IMR-90 (cell line): ENCODE data around the gene WSB1. TPM values are rescaled to one million over a fixed set of nuclear protein-coding genes. Genes with fewer than 3 reads are reported as not detected.

Experiments used
- ATAC-seq: fragments of 200-7000 bp; cut with Tn5 transposase; 2 replicates; pipeline ENCODE4 v1.9.1; 2020; ENCODE audit warnings: low read depth, mild to moderate bottlenecking, moderate library complexity
- BruUV-seq: library from RNA; stranded (reverse); fragments of 400-500 nt; replicated peaks from 2 replicates; lab custom pipeline; 2021; lab: Mats Ljungman, UMichigan
- CTCF ChIA-PET: fragments of 300-600 bp; formaldehyde crosslinking; extraction: SDS; loops from one replicate; lab custom pipeline; 2021; ENCODE audit warnings: antibody characterized with exemption; lab: Yijun Ruan, JAX
- POLR2A ChIA-PET: fragments of 300-600 bp; sonication (Branson Sonifier 250); formaldehyde crosslinking; loops from one replicate; lab custom pipeline; 2022; ENCODE audit warnings: antibody characterized with exemption; ENCODE audit not compliant: unreplicated experiment; lab: Charles Lee
- DNase-seq: peaks from one replicate; pipeline ENCODE4 v3.0.0; 2013
- H2AFZ ChIP-seq: replicated peaks from 2 replicates; pipeline ENCODE3; 2013; ENCODE audit warnings: low read length, mild to moderate bottlenecking; ENCODE audit not compliant: poor library complexity
- H2AK5ac ChIP-seq: 2 replicates; pipeline ENCODE4 v1.6.1; 2013; ENCODE audit warnings: low read depth, low read length, inconsistent platforms
- H2AK9ac ChIP-seq: replicated peaks from 2 replicates; pipeline ENCODE3; 2013; ENCODE audit warnings: mild to moderate bottlenecking, low read depth, low read length, moderate library complexity; ENCODE audit not compliant: poor library complexity
- H2BK120ac ChIP-seq: 2 replicates; pipeline ENCODE4 v1.6.1; 2013; ENCODE audit warnings: low read depth, low read length, inconsistent platforms
- H2BK15ac ChIP-seq: 3 replicates; pipeline ENCODE4 v1.6.1; 2013; ENCODE audit warnings: low read depth, low read length, inconsistent platforms
- H2BK20ac ChIP-seq: 2 replicates; pipeline ENCODE4 v1.6.1; 2013; ENCODE audit warnings: low read depth, mild to moderate bottlenecking, inconsistent platforms, low read length, moderate library complexity
- H2BK5ac ChIP-seq: 2 replicates; pipeline ENCODE4 v1.6.1; 2013; ENCODE audit warnings: mild to moderate bottlenecking, low read depth, low read length, inconsistent platforms; ENCODE audit not compliant: poor library complexity, severe bottlenecking
- H3K14ac ChIP-seq: replicated peaks from 2 replicates; pipeline ENCODE4 v1.6.1; 2013; ENCODE audit warnings: low read depth, low read length, inconsistent platforms
- H3K18ac ChIP-seq: 2 replicates; pipeline ENCODE4 v1.6.1; 2013; ENCODE audit warnings: low read depth, low read length, control low read depth
- H3K23ac ChIP-seq: 2 replicates; pipeline ENCODE4 v1.6.1; 2013; ENCODE audit warnings: low read depth, low read length, inconsistent platforms
- H3K27ac ChIP-seq: 2 replicates; pipeline ENCODE4 v1.5.1; 2013; ENCODE audit warnings: mild to moderate bottlenecking, control low read depth, low read length; ENCODE audit not compliant: insufficient read depth
- H3K27me3 ChIP-seq: 2 replicates; pipeline ENCODE4 v1.6.1; 2013; ENCODE audit warnings: low read length; ENCODE audit not compliant: control insufficient read depth, insufficient read depth
- H3K36me3 ChIP-seq: 2 replicates; pipeline ENCODE4 v1.6.1; 2013; ENCODE audit warnings: low read length, mixed read lengths; ENCODE audit not compliant: control insufficient read depth, insufficient read depth
- H3K4ac ChIP-seq: 2 replicates; pipeline ENCODE4 v1.6.1; 2013; ENCODE audit warnings: low read depth, low read length, inconsistent platforms
- H3K4me1 ChIP-seq: 2 replicates; pipeline ENCODE4 v1.6.1; 2013; ENCODE audit warnings: low read length, mixed read lengths; ENCODE audit not compliant: control insufficient read depth, insufficient read depth
- H3K4me2 ChIP-seq: 2 replicates; pipeline ENCODE4 v1.6.1; 2013; ENCODE audit warnings: low read depth, mild to moderate bottlenecking, control low read depth, low read length, moderate library complexity
- H3K4me3 ChIP-seq: 2 replicates; pipeline ENCODE4 v1.5.1; 2013; ENCODE audit warnings: low read depth, mild to moderate bottlenecking, control low read depth, low read length, moderate library complexity; ENCODE audit not compliant: insufficient read depth
- H3K56ac ChIP-seq: 2 replicates; pipeline ENCODE4 v1.6.1; 2013; ENCODE audit warnings: low read length, inconsistent platforms; ENCODE audit not compliant: insufficient read depth; ENCODE audit errors: extremely low read depth
- H3K79me1 ChIP-seq, 2 experiments: 2 replicates each; pipeline ENCODE4 v1.6.1; 2013; ENCODE audit warnings: low read length in 2 of 2, inconsistent platforms in 1 of 2, low read depth in 1 of 2
- H3K9ac ChIP-seq: 2 replicates; pipeline ENCODE4 v1.6.1; 2013; ENCODE audit warnings: low read depth, low read length, control low read depth
- H3K9me1 ChIP-seq: 2 replicates; pipeline ENCODE4 v1.6.1; 2013; ENCODE audit warnings: low read length, inconsistent platforms; ENCODE audit not compliant: insufficient read depth
- H3K9me3 ChIP-seq: 2 replicates; pipeline ENCODE4 v1.6.1; 2013; ENCODE audit warnings: low read length; ENCODE audit not compliant: control insufficient read depth, insufficient read depth
- H4K20me1 ChIP-seq: 2 replicates; pipeline ENCODE4 v1.6.1; 2013; ENCODE audit warnings: low read length, inconsistent platforms; ENCODE audit not compliant: insufficient read depth
- H4K5ac ChIP-seq: 2 replicates; pipeline ENCODE4 v1.6.1; 2013; ENCODE audit warnings: mild to moderate bottlenecking, low read depth, low read length, control low read depth
- H4K8ac ChIP-seq, 2 experiments: 2 replicates each; pipeline ENCODE4 v1.6.1; 2013; ENCODE audit warnings: low read depth in 2 of 2, low read length in 2 of 2, control low read depth in 1 of 2, inconsistent platforms in 1 of 2
- H4K91ac ChIP-seq: 2 replicates; pipeline ENCODE4 v1.6.1; 2013; ENCODE audit warnings: low read depth, low read length, inconsistent platforms; ENCODE audit not compliant: insufficient read depth
- BHLHE40 ChIP-seq: fragments of 150-350 bp; IDR thresholded peaks from 2 replicates; pipeline ENCODE4 v1.6.1; 2016; ENCODE audit warnings: mild to moderate bottlenecking, low read depth, low read length
- CEBPB ChIP-seq: IDR thresholded peaks from 2 replicates; pipeline ENCODE4 v1.6.1; 2012; ENCODE audit warnings: low read depth, low read length, improper control_type of control experiment
- CHD1 ChIP-seq: IDR thresholded peaks from 2 replicates; pipeline ENCODE4 v1.6.1; 2012; ENCODE audit warnings: low read depth, low read length, improper control_type of control experiment
- FOS ChIP-seq: fragments of 150-350 bp; IDR thresholded peaks from 2 replicates; pipeline ENCODE4 v1.6.1; 2016; ENCODE audit warnings: low read depth, low read length
- MAFK ChIP-seq: IDR thresholded peaks from 2 replicates; pipeline ENCODE4 v1.6.1; 2012; ENCODE audit warnings: low read depth, low read length, improper control_type of control experiment
- MAZ ChIP-seq: IDR thresholded peaks from 2 replicates; pipeline ENCODE4 v1.6.1; 2012; ENCODE audit warnings: low read depth, mild to moderate bottlenecking, low read length, improper control_type of control experiment, moderate library complexity, borderline replicate concordance
- MXI1 ChIP-seq: IDR thresholded peaks from 2 replicates; pipeline ENCODE4 v1.6.1; 2012; ENCODE audit warnings: low read depth, mild to moderate bottlenecking, low read length, moderate library complexity, borderline replicate concordance
- NFE2L2 ChIP-seq: fragments of 150-350 bp; IDR thresholded peaks from 2 replicates; pipeline ENCODE4 v1.6.1; 2016; ENCODE audit warnings: low read depth, mild to moderate bottlenecking, low read length
- POLR2A ChIP-seq: IDR thresholded peaks from 2 replicates; pipeline ENCODE4 v1.6.1; 2012; ENCODE audit warnings: mild to moderate bottlenecking, low read depth, low read length
- RAD21 ChIP-seq: IDR thresholded peaks from 2 replicates; pipeline ENCODE4 v1.6.1; 2012; ENCODE audit warnings: low read length, improper control_type of control experiment
- RCOR1 ChIP-seq: IDR thresholded peaks from 2 replicates; pipeline ENCODE4 v1.6.1; 2012; ENCODE audit warnings: mild to moderate bottlenecking, low read length, improper control_type of control experiment; ENCODE audit not compliant: insufficient replicate concordance
- RFX5 ChIP-seq: IDR thresholded peaks from 2 replicates; pipeline ENCODE4 v1.8.0; 2012; ENCODE audit warnings: low read depth, mild to moderate bottlenecking, low read length, moderate library complexity
- SMC3 ChIP-seq: fragments of 150-350 bp; IDR thresholded peaks from 2 replicates; pipeline ENCODE4 v1.6.1; 2016; ENCODE audit warnings: low read depth, mild to moderate bottlenecking, antibody characterized with exemption, low read length, moderate library complexity
- WGBS, 2 experiments: methylation state at CpG; one replicate each; pipeline versions ENCODE4 v1.1.5 to v1.1.7; 2013; ENCODE audit warnings: missing lambda C conversion rate in 2 of 2; ENCODE audit not compliant: insufficient read length in 1 of 2; ENCODE audit errors: extremely low coverage in 2 of 2; 5-methylcytosine and 5-hydroxymethylcytosine counted together
- dilution Hi-C: fragments of 300-500 bp; cut with HindIII; formaldehyde crosslinking; loops from one replicate; pipeline ENCODE4 v1.14.3; 2018; ENCODE audit warnings: low sequenced_read_pairs; ENCODE audit not compliant: unreplicated experiment
- in situ Hi-C: fragments of 300-500 bp; cut with MboI; formaldehyde crosslinking; loops from 3 replicates; pipeline ENCODE4 v1.14.3; 2019; ENCODE audit warnings: low sequenced_read_pairs, inconsistent platforms, mixed read lengths
- intact Hi-C: fragments of 100-400 bp; cut with micrococcal nuclease; formaldehyde crosslinking; loops from 2 replicates; pipeline ENCODE4 v1.10.0; 2022
- polyA plus RNA-seq, 3 experiments: library from polyadenylated mRNA; depleted of rRNA; stranded (reverse); fragments of >200 nt; gene quantifications; 2 replicates each; pipeline ENCODE4 v1.2.3, GENCODE V29; 2012; ENCODE audit warnings: low replicate concordance in 1 of 3
- total RNA-seq: library from RNA; depleted of rRNA; stranded (reverse); fragments of >200 nt; gene quantifications from 2 replicates; pipeline ENCODE4 v1.2.3, GENCODE V29; 2012
- TF ChIP-seq, protein P1 (sequence below): conservative IDR thresholded peaks from 2 replicates; pipeline ENCODE4 v1.5.1; 2012; ENCODE audit warnings: mild to moderate bottlenecking, low read depth, low read length, improper control_type of control experiment
- TF ChIP-seq, protein P2 (sequence below): fragments of 150-350 bp; IDR thresholded peaks from 2 replicates; pipeline ENCODE4 v1.6.1; 2017; ENCODE audit warnings: mild to moderate bottlenecking, antibody characterized with exemption, low read length, low read depth
- TF ChIP-seq, protein P3 (sequence below): fragments of 150-350 bp; IDR thresholded peaks from 2 replicates; pipeline ENCODE4 v1.6.1; 2016; ENCODE audit warnings: low read depth, mild to moderate bottlenecking, low read length, moderate library complexity, borderline replicate concordance

The WSB1 gene
- total and polyA plus RNA-seq, 2 of the 4 experiments (the other 2 are of a cell fraction): 140 to 266 TPM

DNA sequence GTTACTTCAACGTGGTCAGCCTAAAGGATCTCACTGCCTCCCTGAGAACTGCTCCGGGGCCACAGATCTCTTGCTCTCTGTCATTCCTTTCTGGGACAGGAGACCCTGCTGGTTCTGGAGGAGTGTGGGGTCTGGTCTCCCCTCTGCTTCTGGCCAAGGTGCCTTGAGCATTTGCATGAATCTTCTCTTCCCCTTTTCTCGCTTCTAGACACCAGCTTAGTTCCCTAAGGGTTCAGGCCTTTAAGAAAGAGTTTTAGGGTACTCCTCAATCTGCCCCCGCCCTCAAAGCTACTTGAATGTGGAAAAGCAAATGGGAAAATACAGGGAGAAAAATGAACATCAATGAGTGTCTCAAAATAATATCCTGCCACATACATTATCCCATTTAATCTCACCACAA lies 48.1 kb downstream of the WSB1 start:
- POLR2A ChIA-PET: no interaction called here
- intact Hi-C loops (no loop called here), in situ Hi-C loops (no loop called here), dilution Hi-C loops (loop anchor here (25.0 kb wide), 1 partner anchor 105 kb away; no protein-coding TSS in a partner anchor)
- ATAC-seq (no peak), DNase-seq (no peak)
- Histone ChIP-seq H3K9me1 (0 out of 2 replicates have a peak, but pooled peaks cover 4% of the 10 kb centered on the region), H3K4me2 (no peak overlapping the region), H3K27ac (no peak overlapping the region), H3K4me1 (no peaks in the 10 kb centered on the region), H3K79me1 (no peaks in the 10 kb centered on the region), H4K20me1 (no peaks in the 10 kb centered on the region), H3K18ac (no peak overlapping the region), H2AK5ac (no peak overlapping the region), H2AK9ac (no peak overlapping the region), H3K9me3 (no peaks in the 10 kb centered on the region), H4K5ac (no peak overlapping the region), H2BK120ac (no peak overlapping the region), H3K14ac (no peak overlapping the region), H4K8ac (no peak overlapping the region), H3K9ac (no peak overlapping the region), H2AFZ (no peak overlapping the region), H3K4me3 (no peak overlapping the region), H3K4ac (no peak overlapping the region), H2BK15ac (no peak overlapping the region), H2BK5ac (no peak overlapping the region), H3K56ac (no peak overlapping the region), H3K27me3 (no peaks in the 10 kb centered on the region), H4K91ac (no peak overlapping the region), H2BK20ac (no peak overlapping the region), H3K36me3 (no peaks in the 10 kb centered on the region), H3K23ac (no peak overlapping the region)
- TF ChIP-seq BHLHE40 (no peak), RFX5 (no peak), RCOR1 (no peak), NFE2L2 (no peak), CHD1 (no peak), SMC3 (no peak), MAFK (no peak), CEBPB (no peak), RAD21 (no peak), MXI1 (no peak), FOS (no peak), POLR2A (no peak), MAZ (no peak)
- TF ChIP-seq, protein P1, sequence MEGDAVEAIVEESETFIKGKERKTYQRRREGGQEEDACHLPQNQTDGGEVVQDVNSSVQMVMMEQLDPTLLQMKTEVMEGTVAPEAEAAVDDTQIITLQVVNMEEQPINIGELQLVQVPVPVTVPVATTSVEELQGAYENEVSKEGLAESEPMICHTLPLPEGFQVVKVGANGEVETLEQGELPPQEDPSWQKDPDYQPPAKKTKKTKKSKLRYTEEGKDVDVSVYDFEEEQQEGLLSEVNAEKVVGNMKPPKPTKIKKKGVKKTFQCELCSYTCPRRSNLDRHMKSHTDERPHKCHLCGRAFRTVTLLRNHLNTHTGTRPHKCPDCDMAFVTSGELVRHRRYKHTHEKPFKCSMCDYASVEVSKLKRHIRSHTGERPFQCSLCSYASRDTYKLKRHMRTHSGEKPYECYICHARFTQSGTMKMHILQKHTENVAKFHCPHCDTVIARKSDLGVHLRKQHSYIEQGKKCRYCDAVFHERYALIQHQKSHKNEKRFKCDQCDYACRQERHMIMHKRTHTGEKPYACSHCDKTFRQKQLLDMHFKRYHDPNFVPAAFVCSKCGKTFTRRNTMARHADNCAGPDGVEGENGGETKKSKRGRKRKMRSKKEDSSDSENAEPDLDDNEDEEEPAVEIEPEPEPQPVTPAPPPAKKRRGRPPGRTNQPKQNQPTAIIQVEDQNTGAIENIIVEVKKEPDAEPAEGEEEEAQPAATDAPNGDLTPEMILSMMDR: no peak
- TF ChIP-seq, protein P2, sequence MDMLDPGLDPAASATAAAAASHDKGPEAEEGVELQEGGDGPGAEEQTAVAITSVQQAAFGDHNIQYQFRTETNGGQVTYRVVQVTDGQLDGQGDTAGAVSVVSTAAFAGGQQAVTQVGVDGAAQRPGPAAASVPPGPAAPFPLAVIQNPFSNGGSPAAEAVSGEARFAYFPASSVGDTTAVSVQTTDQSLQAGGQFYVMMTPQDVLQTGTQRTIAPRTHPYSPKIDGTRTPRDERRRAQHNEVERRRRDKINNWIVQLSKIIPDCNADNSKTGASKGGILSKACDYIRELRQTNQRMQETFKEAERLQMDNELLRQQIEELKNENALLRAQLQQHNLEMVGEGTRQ: no peak
- TF ChIP-seq, protein P3, sequence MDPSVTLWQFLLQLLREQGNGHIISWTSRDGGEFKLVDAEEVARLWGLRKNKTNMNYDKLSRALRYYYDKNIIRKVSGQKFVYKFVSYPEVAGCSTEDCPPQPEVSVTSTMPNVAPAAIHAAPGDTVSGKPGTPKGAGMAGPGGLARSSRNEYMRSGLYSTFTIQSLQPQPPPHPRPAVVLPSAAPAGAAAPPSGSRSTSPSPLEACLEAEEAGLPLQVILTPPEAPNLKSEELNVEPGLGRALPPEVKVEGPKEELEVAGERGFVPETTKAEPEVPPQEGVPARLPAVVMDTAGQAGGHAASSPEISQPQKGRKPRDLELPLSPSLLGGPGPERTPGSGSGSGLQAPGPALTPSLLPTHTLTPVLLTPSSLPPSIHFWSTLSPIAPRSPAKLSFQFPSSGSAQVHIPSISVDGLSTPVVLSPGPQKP: no peak
- BruUV-seq: no TSS peak
- CTCF ChIA-PET: interaction anchor here (0.6 kb wide), 1 partner anchor 29 kb away, joined by 3 read pairs; no protein-coding TSS in a partner anchor
- no CpG with 5 or more reads among the region's 4 CpGs for WGBS, 2 experiments
